Caco-2 (cell line): ENCODE results near the gene PBLD. TPM values are rescaled to one million over a fixed set of nuclear protein-coding genes. Genes with fewer than 3 reads are reported as not detected.
"Not testable (repeated sequence)": the region's sequence is repeated elsewhere in the genome, so short reads cannot be mapped to it uniquely, and the experiment has no call there.

ENCODE experiments used
- BruUV-seq: library from RNA; stranded (reverse); fragments of 400-500 nt; replicated peaks from 2 replicates; lab custom pipeline; 2021; lab: Mats Ljungman, UMichigan
- CTCF ChIA-PET: fragments of 300-600 bp; sonication (Branson Sonifier 250); formaldehyde crosslinking; loops from one replicate; lab custom pipeline; 2022; ENCODE audit warnings: antibody characterized with exemption; lab: Charles Lee
- POLR2A ChIA-PET: fragments of 300-600 bp; sonication (Branson Sonifier 250); formaldehyde crosslinking; loops from one replicate; lab custom pipeline; 2022; ENCODE audit warnings: antibody characterized with exemption; lab: Charles Lee
- DNase-seq, 2 experiments: peaks; one replicate each; pipeline versions ENCODE4 v3.0.0 to v3.0.0-alpha.2; 2020 to 2022
- H3K27me3 ChIP-seq: replicated peaks from 2 replicates; pipeline ENCODE4 v1.6.0; 2011; ENCODE audit warnings: low read length; ENCODE audit not compliant: control insufficient read depth, insufficient read depth
- H3K36me3 ChIP-seq: 2 replicates; pipeline ENCODE4 v1.5.1; 2011; ENCODE audit warnings: low read length; ENCODE audit not compliant: control insufficient read depth, insufficient read depth
- H3K4me1 ChIP-seq: fragments of 250-450 bp; sonication (Bioruptor Pico); 2 replicates; pipeline ENCODE4 v1.5.1; 2020; ENCODE audit warnings: mild to moderate bottlenecking
- H3K4me3 ChIP-seq: 2 replicates; pipeline ENCODE4 v1.5.1; 2011; ENCODE audit warnings: low read depth, mild to moderate bottlenecking, control low read depth, low read length
- H3K9me3 ChIP-seq: fragments of 250-450 bp; sonication (Bioruptor Pico); 2 replicates; pipeline ENCODE4 v1.5.1; 2020; ENCODE audit warnings: mild to moderate bottlenecking, moderate library complexity
- H3K27ac Mint-ChIP-seq: one replicate; pipeline ENCODE4 v1.8.0; 2022; ENCODE audit warnings: mixed read lengths; ENCODE audit not compliant: unreplicated experiment
- H3K27me3 Mint-ChIP-seq: one replicate; pipeline ENCODE4 v1.8.0; 2022; ENCODE audit warnings: mixed read lengths; ENCODE audit not compliant: insufficient read depth, unreplicated experiment
- H3K36me3 Mint-ChIP-seq: one replicate; pipeline ENCODE4 v1.8.0; 2022; ENCODE audit warnings: mild to moderate bottlenecking, mixed read lengths; ENCODE audit not compliant: insufficient read depth, unreplicated experiment
- H3K4me1 Mint-ChIP-seq: one replicate; pipeline ENCODE4 v1.8.0; 2022; ENCODE audit warnings: low read depth, mixed read lengths; ENCODE audit not compliant: unreplicated experiment
- H3K4me3 Mint-ChIP-seq: one replicate; pipeline ENCODE4 v1.8.0; 2022; ENCODE audit warnings: mild to moderate bottlenecking, moderate library complexity, mixed read lengths; ENCODE audit not compliant: unreplicated experiment
- H3K9me3 Mint-ChIP-seq: one replicate; pipeline ENCODE4 v1.8.0; 2022; ENCODE audit warnings: mixed read lengths; ENCODE audit not compliant: unreplicated experiment
- intact Hi-C: fragments of 100-400 bp; cut with micrococcal nuclease; formaldehyde crosslinking; loops from one replicate; pipeline ENCODE4 v1.10.0; 2022; ENCODE audit not compliant: unreplicated experiment
- total RNA-seq: library from RNA; stranded (reverse); gene quantifications from 2 replicates; pipeline ENCODE4 v1.2.3, GENCODE V29; 2022
- TF ChIP-seq, protein P1 (sequence below), 2 experiments: fragments of 200-600 bp in 1 of 2; IDR thresholded peaks; 1 replicate in 1 of 2; 2 replicates in 1 of 2; pipeline versions ENCODE4 v1.5.1 to v1.8.0; 2011 to 2022; ENCODE audit warnings: antibody characterized with exemption in 1 of 2, control low read depth in 1 of 2, inconsistent platforms in 1 of 2, low read depth in 1 of 2, low read length in 1 of 2, mild to moderate bottlenecking in 1 of 2, moderate library complexity in 1 of 2; ENCODE audit not compliant: insufficient read depth in 1 of 2, severe bottlenecking in 1 of 2, unreplicated experiment in 1 of 2

PBLD gene
- total RNA-seq, 1 experiment from 2014 or later: 15.3 TPM

DNA sequence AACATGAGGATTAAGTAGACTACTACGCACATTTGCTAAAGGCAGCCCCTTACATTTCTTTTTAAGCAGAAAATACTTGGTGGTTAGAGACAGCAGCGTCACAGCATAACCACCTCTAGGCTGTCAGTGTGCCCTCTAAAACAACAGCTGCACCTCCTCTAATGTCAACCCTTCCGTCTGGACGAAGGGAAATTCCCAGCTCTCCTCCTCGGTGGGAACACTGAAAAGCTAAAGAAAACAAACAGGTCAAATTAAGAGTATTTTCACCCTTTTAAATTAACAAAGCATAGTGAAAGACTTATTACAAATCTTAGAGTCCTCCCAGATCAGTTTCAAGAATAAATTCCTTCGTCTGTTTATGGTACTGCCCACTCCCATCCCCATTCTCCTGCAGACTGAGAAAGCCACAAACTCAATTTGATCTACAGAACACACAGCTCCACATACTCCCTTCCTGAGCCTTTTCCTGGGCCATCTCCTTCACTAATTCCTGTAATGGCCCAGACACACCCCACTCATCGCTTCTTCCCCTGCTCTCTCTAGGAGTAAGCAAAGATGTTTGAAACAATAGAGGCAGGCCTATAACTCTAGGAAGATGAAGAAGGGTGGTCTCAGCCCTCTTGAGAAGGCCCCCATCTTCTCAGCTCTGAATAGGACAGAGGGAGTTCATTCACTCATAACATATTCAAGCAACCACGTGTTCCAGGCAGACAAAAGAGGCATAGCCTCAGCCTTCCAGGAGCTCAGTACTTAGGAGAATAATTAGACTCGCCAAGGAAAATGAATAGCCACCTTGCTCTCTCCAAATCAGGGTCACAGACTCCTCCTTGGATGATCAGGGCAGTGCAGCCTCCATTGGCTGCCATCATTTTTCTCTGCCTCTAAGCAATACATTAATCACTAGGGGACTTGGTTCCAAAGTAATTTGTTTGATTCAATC, 48.4 kb downstream of the PBLD start:
- TF ChIP-seq, protein P1, sequence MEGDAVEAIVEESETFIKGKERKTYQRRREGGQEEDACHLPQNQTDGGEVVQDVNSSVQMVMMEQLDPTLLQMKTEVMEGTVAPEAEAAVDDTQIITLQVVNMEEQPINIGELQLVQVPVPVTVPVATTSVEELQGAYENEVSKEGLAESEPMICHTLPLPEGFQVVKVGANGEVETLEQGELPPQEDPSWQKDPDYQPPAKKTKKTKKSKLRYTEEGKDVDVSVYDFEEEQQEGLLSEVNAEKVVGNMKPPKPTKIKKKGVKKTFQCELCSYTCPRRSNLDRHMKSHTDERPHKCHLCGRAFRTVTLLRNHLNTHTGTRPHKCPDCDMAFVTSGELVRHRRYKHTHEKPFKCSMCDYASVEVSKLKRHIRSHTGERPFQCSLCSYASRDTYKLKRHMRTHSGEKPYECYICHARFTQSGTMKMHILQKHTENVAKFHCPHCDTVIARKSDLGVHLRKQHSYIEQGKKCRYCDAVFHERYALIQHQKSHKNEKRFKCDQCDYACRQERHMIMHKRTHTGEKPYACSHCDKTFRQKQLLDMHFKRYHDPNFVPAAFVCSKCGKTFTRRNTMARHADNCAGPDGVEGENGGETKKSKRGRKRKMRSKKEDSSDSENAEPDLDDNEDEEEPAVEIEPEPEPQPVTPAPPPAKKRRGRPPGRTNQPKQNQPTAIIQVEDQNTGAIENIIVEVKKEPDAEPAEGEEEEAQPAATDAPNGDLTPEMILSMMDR (IDR thresholded peaks at IDR 0.05; ENCODE audit: insufficient read depth in 1 of 2, low read depth in 1 of 2, low read length in 1 of 2, severe bottlenecking in 1 of 2, unreplicated experiment in 1 of 2): no peak
- no TSS peak for BruUV-seq
- no peaks in the 10 kb centered on the region for H3K36me3 ChIP-seq
- no peaks in the 10 kb centered on the region for H3K4me1 ChIP-seq
- no peaks in the 10 kb centered on the region for H3K27me3 ChIP-seq
- POLR2A ChIA-PET: no interaction called here
- DNase-seq: no peak
- Mint-ChIP-seq H3K27me3 (no peaks in the 10 kb centered on the region), H3K4me3 (no peak overlapping the region), H3K27ac (no peak overlapping the region), H3K36me3 (no peaks in the 10 kb centered on the region), H3K4me1 (no peaks in the 10 kb centered on the region), H3K9me3 (no peaks in the 10 kb centered on the region)
- peaks cover 7% of the 10 kb centered on the region; the same call in 1 of the 2 replicates for H3K9me3 ChIP-seq
- CTCF ChIA-PET: no interaction called here
- intact Hi-C loops: no loop called here
- no peak overlapping the region for H3K4me3 ChIP-seq

DNA sequence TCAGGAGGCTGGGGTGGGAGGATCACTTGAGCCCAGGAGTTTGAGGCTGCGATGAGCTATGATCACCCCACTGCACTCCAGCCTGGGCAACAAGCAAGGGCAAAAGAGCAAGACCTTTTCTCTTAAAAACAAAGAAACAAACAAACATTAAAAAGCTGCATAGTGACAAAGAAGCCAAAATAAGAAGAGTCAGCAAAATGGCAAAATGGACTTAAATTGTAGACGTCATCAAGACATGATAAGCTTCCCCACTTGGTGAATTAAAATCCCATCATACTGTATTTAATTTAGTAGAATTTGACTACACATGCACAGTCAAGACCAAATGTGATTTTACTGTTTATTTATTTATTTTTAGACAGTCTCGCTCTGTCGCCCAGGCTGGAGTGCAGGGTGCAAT, 52.0 kb downstream of the PBLD start:
- Mint-ChIP-seq H3K4me3 (no peak overlapping the region), H3K4me1 (no peaks in the 10 kb centered on the region), H3K36me3 (peaks cover 12% of the 10 kb centered on the region), H3K9me3 (peaks cover 30% of the 10 kb centered on the region), H3K27me3 (no peaks in the 10 kb centered on the region), H3K27ac (no peak overlapping the region)
- DNase-seq: no peak
- Histone ChIP-seq H3K27me3 (no peaks in the 10 kb centered on the region), H3K36me3 (no peaks in the 10 kb centered on the region), H3K4me1 (no peaks in the 10 kb centered on the region), H3K9me3 (peaks cover 31% of the 10 kb centered on the region), H3K4me3 (no peak overlapping the region)
- BruUV-seq: no TSS peak
- intact Hi-C loops: no loop called here
- ChIA-PET POLR2A (no interaction called here), CTCF (no interaction called here)
- TF ChIP-seq, protein P1 (IDR thresholded peaks at IDR 0.05; ENCODE audit: insufficient read depth in 1 of 2, low read depth in 1 of 2, low read length in 1 of 2, severe bottlenecking in 1 of 2, unreplicated experiment in 1 of 2): no peak

DNA sequence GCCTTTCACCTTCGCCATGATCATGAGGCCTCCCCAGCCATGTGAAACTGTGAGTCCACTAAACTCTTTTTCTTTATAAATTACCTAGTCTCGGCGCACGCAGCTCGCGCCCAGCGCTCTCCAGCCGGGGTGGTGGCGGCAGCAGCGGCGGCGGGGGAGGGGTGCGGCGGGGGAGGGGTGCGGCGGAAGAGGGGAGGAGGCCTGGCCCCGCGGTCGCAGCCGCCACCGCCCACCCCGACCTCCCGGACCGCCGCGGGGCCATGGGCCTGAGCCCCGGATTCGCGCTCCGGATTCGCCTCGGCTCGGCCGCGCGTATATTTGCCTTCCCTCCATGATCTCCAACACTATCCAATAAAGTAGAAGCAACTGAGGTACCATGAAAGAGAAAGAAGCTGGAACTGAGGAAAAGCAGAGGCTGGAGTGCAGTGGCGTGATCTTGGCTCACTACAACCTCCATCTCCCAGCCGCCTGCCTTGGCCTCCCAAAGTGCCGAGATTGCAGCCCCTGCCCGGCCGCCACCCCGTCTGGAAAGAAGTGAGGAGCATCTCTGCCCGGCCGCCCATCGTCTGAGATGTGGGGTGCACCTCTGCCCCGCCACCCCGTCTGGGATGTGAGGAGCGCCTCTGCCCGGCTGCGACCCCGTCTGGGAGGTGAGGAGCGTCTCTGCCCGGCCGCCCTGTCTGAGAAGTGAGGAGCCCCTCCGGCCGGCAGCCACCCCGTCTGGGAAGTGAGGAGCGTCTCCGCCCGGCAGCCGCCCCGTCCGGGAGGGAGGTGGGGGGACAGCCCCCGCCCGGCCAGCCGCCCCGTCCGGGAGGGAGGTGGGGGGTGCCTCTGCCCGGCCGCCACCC, 53.6 kb downstream of the PBLD start:
- H3K27ac Mint-ChIP-seq, H3K4me1 ChIP-seq, POLR2A ChIA-PET, H3K4me1 Mint-ChIP-seq, H3K36me3 ChIP-seq, intact Hi-C loops, H3K4me3 ChIP-seq, BruUV-seq, H3K27me3 ChIP-seq, H3K4me3 Mint-ChIP-seq, DNase-seq, H3K27me3 Mint-ChIP-seq, CTCF ChIA-PET: not testable (repeated sequence)
- Mint-ChIP-seq H3K9me3 (peaks cover 30% of the 10 kb centered on the region), H3K36me3 (peaks cover 12% of the 10 kb centered on the region)
- peaks cover 31% of the 10 kb centered on the region for H3K9me3 ChIP-seq

DNA sequence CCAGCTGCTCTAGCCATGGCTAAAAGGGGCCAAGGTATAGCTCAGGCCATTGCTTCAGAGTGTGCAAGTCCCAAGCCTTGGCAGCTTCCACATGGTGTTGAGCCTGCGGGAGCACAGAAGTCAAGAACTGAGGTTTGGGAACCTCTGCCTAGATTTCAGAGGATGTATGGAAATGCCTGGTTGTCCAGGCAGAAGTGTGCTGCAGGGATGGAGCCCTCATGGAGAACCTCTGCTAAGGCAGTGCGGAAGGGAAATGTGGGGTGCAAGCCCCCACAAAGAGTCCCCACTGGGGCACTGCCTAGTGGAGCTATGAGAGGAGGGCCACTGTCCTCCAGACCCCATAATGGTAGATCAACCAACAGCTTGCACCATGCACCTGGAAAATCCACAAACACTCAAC, 54.9 kb downstream of the PBLD start:
- Mint-ChIP-seq H3K9me3 (peaks cover 30% of the 10 kb centered on the region), H3K36me3 (peaks cover 12% of the 10 kb centered on the region)
- H3K4me3 Mint-ChIP-seq, H3K27ac Mint-ChIP-seq, POLR2A ChIA-PET, CTCF ChIA-PET, H3K27me3 ChIP-seq, H3K27me3 Mint-ChIP-seq, H3K36me3 ChIP-seq, H3K4me3 ChIP-seq, BruUV-seq, H3K4me1 Mint-ChIP-seq, DNase-seq, intact Hi-C loops, H3K4me1 ChIP-seq: not testable (repeated sequence)
- H3K9me3 ChIP-seq: peaks cover 31% of the 10 kb centered on the region
